OCI-LY7 (cell line): ENCODE measurements around the gene EYS. TPM values are rescaled to one million over a fixed set of nuclear protein-coding genes. Genes with fewer than 3 reads are reported as not detected.

Source experiments
- BruUV-seq: library from RNA; stranded (reverse); fragments of 400-500 nt; replicated peaks from 2 replicates; lab custom pipeline; 2021; lab: Mats Ljungman, UMichigan
- CTCF ChIA-PET: fragments of 300-600 bp; sonication (Branson Sonifier 250); formaldehyde crosslinking; loops from one replicate; lab custom pipeline; 2022; ENCODE audit warnings: antibody characterized with exemption; ENCODE audit not compliant: unreplicated experiment; lab: Charles Lee
- POLR2A ChIA-PET: fragments of 300-600 bp; sonication (Branson Sonifier 250); formaldehyde crosslinking; loops from one replicate; lab custom pipeline; 2022; ENCODE audit warnings: antibody characterized with exemption; lab: Charles Lee
- DNase-seq: peaks from one replicate; pipeline ENCODE4 v3.0.0-alpha.2; 2015; ENCODE audit warnings: low spot score
- H2AFZ ChIP-seq: fragments of 200-600 bp; sonication (generic), shearing (Covaris generic); 2 replicates; pipeline ENCODE4 v1.6.1; 2014; ENCODE audit warnings: mild to moderate bottlenecking, antibody characterized with exemption, low read length, moderate library complexity
- H3K27ac ChIP-seq: fragments of 200-600 bp; sonication (generic); 2 replicates; pipeline ENCODE4 v1.5.1; 2014; ENCODE audit warnings: mixed run types, low read depth, mild to moderate bottlenecking, moderate library complexity, low read length, inconsistent platforms; ENCODE audit not compliant: poor library complexity, severe bottlenecking
- H3K36me3 ChIP-seq: fragments of 200-600 bp; sonication (generic); 2 replicates; pipeline ENCODE4 v1.6.1; 2014; ENCODE audit warnings: mild to moderate bottlenecking, antibody characterized with exemption, low read length, moderate library complexity, mixed read lengths; ENCODE audit not compliant: insufficient read depth
- H3K4me1 ChIP-seq: fragments of 200-600 bp; sonication (generic); 2 replicates; pipeline ENCODE4 v1.5.1; 2014; ENCODE audit warnings: mild to moderate bottlenecking, low read length; ENCODE audit not compliant: insufficient read depth, poor library complexity, severe bottlenecking
- H3K4me2 ChIP-seq: fragments of 200-600 bp; sonication (generic); 2 replicates; pipeline ENCODE4 v1.6.1; 2014; ENCODE audit warnings: mild to moderate bottlenecking, low read length
- H3K4me3 ChIP-seq: fragments of 200-600 bp; sonication (generic); 2 replicates; pipeline ENCODE4 v1.5.1; 2014; ENCODE audit warnings: mild to moderate bottlenecking, low read depth, low read length; ENCODE audit not compliant: poor library complexity, severe bottlenecking
- H3K79me2 ChIP-seq: fragments of 200-600 bp; sonication (generic); 2 replicates; pipeline ENCODE4 v1.6.1; 2016; ENCODE audit warnings: low read depth, mild to moderate bottlenecking, low read length, moderate library complexity, mixed read lengths; ENCODE audit not compliant: insufficient read depth
- H3K9me2 ChIP-seq: fragments of 200-600 bp; sonication (generic); 2 replicates; pipeline ENCODE4 v1.6.1; 2016; ENCODE audit warnings: mild to moderate bottlenecking, low read length, mixed read lengths; ENCODE audit not compliant: insufficient read depth
- H3K9me3 ChIP-seq: fragments of 200-600 bp; sonication (generic); 2 replicates; pipeline ENCODE4 v1.6.1; 2014; ENCODE audit warnings: mild to moderate bottlenecking, mixed run types, low read length, mixed read lengths
- H4K20me1 ChIP-seq: fragments of 200-600 bp; sonication (generic); 2 replicates; pipeline ENCODE4 v1.6.1; 2014; ENCODE audit warnings: mild to moderate bottlenecking, antibody characterized with exemption, low read length, moderate library complexity, mixed read lengths; ENCODE audit not compliant: insufficient read depth
- CTCF ChIP-seq: fragments of 200-600 bp; sonication (generic); conservative IDR thresholded peaks from 2 replicates; pipeline ENCODE4 v1.5.1; 2014; ENCODE audit warnings: mild to moderate bottlenecking, antibody characterized with exemption, low read length, moderate library complexity, mixed read lengths
- EZH2phosphoT487 ChIP-seq: fragments of 200-600 bp; sonication (generic); IDR thresholded peaks from 2 replicates; pipeline ENCODE4 v1.6.1; 2018; ENCODE audit warnings: low read depth, borderline replicate concordance, mild to moderate bottlenecking, mixed run types, antibody characterized with exemption, low read length, moderate library complexity, mixed read lengths
- intact Hi-C: fragments of 100-400 bp; cut with micrococcal nuclease; formaldehyde crosslinking; loops from one replicate; pipeline ENCODE4 v1.10.0; 2022; ENCODE audit not compliant: unreplicated experiment
- total RNA-seq, 2 experiments: library from RNA; depleted of rRNA in 1 of 2; stranded (reverse); fragments of >200 nt in 1 of 2; shearing (Covaris generic) in 1 of 2; gene quantifications; 2 replicates each; pipeline ENCODE4 v1.2.3, GENCODE V29; 2014 to 2022

The EYS gene
- total RNA-seq, 2 experiments from 2014 or later, result not detected

- intact Hi-C loops, result no loop called here
- POLR2A ChIA-PET, result interaction anchor here (0.5 to 1.0 kb wide), 2 partner anchors 13 to 105 kb away, joined by 4 to 5 read pairs; no protein-coding TSS in a partner anchor
- Histone ChIP-seq H3K27ac (no peak overlapping the region), H3K36me3 (no peaks in the 10 kb centered on the region), H3K4me3 (no peak overlapping the region), H2AFZ (no peak overlapping the region), H3K4me2 (no peak overlapping the region), H3K4me1 (no peaks in the 10 kb centered on the region), H3K9me3 (no peaks in the 10 kb centered on the region), H3K9me2 (no peaks in the 10 kb centered on the region), H3K79me2 (no peaks in the 10 kb centered on the region), H4K20me1 (no peaks in the 10 kb centered on the region)
- TF ChIP-seq EZH2phosphoT487, result no peak
- no peak for TF ChIP-seq CTCF
- BruUV-seq, result no TSS peak
- CTCF ChIA-PET, result no interaction called here
- DNase-seq, result no peak
Measured at GRCh38 chr6:64602993-64603392, 1104.0 kb downstream of the EYS start.

- DNase-seq, result no peak
- Histone ChIP-seq H3K27ac (no peak overlapping the region), H3K36me3 (no peaks in the 10 kb centered on the region), H4K20me1 (no peaks in the 10 kb centered on the region), H3K9me2 (no peaks in the 10 kb centered on the region), H3K4me2 (no peak overlapping the region), H3K4me3 (no peak overlapping the region), H2AFZ (no peak overlapping the region), H3K4me1 (no peaks in the 10 kb centered on the region), H3K9me3 (no peaks in the 10 kb centered on the region), H3K79me2 (no peaks in the 10 kb centered on the region)
- ChIA-PET CTCF (no interaction called here), POLR2A (no interaction called here)
- no TSS peak for BruUV-seq
- no peak for TF ChIP-seq EZH2phosphoT487
- TF ChIP-seq CTCF, result no peak
- intact Hi-C loops, result no loop called here
Measured at GRCh38 chr6:64591676-64592036, 1115.4 kb downstream of the EYS start.

- Histone ChIP-seq H3K9me2 (no peaks in the 10 kb centered on the region), H3K27ac (no peak overlapping the region), H4K20me1 (no peaks in the 10 kb centered on the region), H2AFZ (no peak overlapping the region), H3K4me2 (no peak overlapping the region), H3K79me2 (no peaks in the 10 kb centered on the region), H3K36me3 (no peaks in the 10 kb centered on the region), H3K9me3 (no peaks in the 10 kb centered on the region), H3K4me1 (no peaks in the 10 kb centered on the region), H3K4me3 (no peak overlapping the region)
- TF ChIP-seq EZH2phosphoT487 (no peak), CTCF (no peak)
- ChIA-PET CTCF (no interaction called here), POLR2A (no interaction called here)
- DNase-seq, result no peak
- intact Hi-C loops, result no loop called here
- BruUV-seq, result no TSS peak
Measured at GRCh38 chr6:64590965-64591675, 1115.9 kb downstream of the EYS start.
